GM21423 (cell line): ENCODE results near the gene USF3.
"Not testable (repeated sequence)": the region's sequence is repeated elsewhere in the genome, so short reads cannot be mapped to it uniquely, and the experiment has no call there.

ENCODE experiments used
- ATAC-seq: cut with Tn5 transposase; IDR thresholded peaks from one replicate; pipeline ENCODE4 v1.9.1; 2021; ENCODE audit warnings: mild to moderate bottlenecking, moderate library complexity; ENCODE audit not compliant: unreplicated experiment

The USF3 gene

DNA sequence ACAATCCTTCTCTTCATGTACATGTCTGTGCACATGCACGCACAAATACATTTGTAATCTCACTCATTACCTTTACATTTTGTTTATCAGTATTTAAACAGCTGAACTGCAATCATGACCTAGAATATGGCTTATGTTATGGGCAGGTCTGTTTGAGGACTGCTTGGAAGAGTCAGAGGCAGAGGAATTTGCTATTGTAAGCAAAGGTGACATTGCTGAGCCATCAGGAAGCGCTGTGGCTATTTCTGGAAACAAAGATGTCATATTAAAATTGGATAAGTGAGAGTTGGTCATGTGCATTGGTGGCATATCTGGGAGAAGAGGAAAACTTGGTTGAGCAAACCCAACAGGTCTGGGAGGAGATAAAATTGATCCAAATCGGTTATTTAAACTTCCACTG, 41.6 kb downstream of the USF3 start:
- ATAC-seq, result no peak

DNA sequence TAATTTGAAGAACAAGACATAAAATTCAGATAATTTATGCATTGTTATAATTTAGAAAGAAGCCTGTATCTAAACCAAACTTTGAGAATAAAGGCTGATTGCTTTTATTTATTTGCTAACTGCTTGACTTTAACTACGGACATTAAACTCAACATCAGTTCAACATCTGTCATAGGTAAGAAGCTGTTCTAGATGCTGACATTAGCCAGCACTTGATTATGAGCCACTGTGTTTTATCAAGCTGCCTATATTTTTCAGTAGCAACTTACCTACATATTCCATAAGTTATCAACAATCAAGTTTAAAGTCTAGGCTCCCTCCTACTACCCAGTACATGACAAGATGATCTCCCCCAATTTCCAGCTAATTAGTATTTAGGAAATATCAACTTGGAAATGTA, 42.1 kb downstream of the USF3 start:
- ATAC-seq, result no peak

DNA sequence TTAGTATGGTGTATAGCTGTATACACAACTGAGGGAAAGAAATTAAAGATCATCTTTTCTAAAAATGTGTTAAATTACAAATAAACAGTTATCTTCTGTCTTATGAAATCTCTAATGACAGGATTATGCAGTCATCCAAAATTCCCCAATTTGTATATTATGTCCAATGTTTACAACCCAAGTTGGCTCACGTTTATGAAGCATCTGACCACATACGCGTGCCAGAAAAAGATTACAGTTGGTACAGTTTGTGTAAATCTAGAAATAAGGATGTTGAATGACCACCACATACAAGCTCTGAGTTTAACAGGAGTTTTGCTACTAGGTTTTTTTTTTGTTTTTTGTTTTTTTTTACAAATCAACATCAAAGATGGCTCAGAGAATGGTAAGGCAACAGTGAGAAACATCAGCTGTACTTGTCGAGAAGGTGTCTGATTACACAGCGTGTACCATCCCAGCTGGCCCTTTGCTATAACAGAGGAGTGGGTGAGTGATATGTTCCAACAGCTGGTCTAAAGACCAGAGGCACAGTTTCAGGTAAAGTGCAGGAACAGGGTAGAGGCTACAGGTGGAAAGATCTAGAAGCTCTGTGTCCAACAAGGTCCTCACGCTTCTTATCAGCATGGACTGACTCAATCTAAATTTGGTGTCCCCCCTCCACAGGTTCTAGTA, 47.1 kb downstream of the USF3 start:
- no peak for ATAC-seq

DNA sequence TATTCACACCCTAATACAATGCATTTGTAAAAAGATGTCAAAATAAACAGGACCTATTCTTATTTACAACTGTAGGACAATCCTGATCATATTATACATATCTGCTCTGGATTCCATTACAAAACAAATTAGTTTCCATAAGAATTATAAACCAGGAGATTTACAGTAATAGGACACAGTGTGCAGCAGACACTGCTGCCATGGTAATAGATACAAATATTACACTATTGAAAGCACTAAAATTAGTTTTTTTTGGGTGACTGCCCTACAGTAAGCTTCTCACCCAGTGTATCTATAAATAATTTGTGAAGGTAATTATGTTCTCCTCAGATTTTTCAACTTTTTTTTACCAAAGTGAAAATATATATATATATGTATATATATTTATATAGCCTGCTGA, 47.9 kb downstream of the USF3 start:
- ATAC-seq, result no peak

GRCh38 chr3:113643583-113643982, 52.9 kb downstream of the USF3 start:
- no peak for ATAC-seq

DNA sequence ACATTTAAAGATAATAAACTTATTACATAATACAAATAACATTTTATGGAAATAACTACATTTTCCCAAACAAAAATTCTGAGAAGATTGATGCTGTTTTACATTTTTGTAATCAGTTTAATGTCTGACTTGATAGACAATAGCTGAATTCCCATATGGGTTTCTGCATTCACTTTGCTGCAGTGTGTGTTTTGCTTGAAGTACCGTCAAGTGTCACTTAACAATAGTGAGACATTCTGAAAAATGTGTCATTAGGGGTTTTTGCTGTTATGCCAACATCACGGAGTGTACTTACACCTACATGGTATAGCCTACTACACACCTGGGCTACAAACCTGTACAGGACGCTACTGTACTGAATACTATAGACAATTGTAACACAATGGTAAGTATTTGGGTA, 57.5 kb downstream of the USF3 start:
- no peak for ATAC-seq

GRCh38 chr3:113637756-113638155, 58.7 kb downstream of the USF3 start:
- ATAC-seq, result no peak

DNA sequence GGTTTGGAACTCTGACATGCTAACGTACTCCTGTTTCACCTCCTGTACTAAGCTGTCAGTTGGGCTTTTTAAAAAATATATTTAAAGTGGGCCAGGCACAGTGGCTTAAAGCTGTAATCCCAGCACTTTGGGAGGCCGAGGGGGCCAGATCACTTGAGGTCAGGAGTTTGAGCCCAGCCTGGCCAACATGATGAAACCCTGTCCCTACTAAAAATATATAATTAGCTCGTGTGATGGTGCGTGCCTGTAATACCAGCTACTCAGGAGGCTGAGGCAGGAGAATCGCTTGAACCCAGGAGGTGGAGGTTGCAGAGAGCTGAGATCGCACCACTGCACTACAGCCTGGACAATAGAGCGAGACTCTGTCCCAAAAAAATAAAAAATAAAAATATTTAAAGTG, 60.4 kb downstream of the USF3 start:
- ATAC-seq, result not testable (repeated sequence)

GRCh38 chr3:113634782-113635474, 61.5 kb downstream of the USF3 start:
- no peak for ATAC-seq

DNA sequence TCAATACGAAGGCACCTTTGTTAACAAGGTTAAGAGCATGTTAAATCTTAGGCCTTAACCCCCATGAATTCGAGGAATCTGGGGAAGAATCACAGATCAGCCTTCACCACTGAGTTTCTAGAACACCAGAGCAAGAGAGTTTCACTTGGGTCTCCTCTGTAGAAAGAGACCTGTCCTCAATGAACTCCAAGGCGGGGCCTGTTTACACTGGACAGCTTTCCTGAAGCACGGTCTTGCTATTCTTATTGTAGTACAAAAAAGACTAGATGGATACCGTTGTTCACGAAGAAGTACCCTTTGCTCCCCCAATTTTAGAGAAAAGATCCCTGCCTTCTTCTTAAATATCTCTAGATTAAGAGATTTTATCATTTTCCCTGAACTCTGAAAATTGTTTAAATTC, 64.9 kb downstream of the USF3 start:
- no peak for ATAC-seq

- ATAC-seq, result no peak
Measured at GRCh38 chr3:113630956-113631542, 65.4 kb downstream of the USF3 start.

GRCh38 chr3:113629584-113630421, 66.6 kb downstream of the USF3 start:
- no peak for ATAC-seq

GRCh38 chr3:113628788-113629187, 67.7 kb downstream of the USF3 start:
- ATAC-seq, result no peak

DNA sequence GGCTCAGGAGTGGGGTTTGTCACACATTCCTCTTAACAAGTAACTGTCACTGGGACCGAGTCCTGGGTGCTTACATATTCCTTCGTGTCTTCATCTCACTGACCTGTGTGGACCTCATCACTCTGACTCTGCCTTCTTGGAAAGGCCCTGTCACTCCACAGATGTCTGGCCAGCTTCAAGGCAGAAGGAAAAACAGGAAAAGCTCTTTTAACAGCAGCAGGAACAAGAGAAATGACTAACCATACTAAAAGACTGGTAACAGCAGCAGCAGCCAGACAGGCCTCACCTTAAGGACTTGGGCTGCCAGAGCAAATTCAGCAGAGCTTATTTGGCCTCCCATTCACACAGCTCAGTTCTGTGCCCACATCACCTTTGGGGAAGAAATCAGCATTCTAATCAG, 68.1 kb downstream of the USF3 start:
- no peak for ATAC-seq

DNA sequence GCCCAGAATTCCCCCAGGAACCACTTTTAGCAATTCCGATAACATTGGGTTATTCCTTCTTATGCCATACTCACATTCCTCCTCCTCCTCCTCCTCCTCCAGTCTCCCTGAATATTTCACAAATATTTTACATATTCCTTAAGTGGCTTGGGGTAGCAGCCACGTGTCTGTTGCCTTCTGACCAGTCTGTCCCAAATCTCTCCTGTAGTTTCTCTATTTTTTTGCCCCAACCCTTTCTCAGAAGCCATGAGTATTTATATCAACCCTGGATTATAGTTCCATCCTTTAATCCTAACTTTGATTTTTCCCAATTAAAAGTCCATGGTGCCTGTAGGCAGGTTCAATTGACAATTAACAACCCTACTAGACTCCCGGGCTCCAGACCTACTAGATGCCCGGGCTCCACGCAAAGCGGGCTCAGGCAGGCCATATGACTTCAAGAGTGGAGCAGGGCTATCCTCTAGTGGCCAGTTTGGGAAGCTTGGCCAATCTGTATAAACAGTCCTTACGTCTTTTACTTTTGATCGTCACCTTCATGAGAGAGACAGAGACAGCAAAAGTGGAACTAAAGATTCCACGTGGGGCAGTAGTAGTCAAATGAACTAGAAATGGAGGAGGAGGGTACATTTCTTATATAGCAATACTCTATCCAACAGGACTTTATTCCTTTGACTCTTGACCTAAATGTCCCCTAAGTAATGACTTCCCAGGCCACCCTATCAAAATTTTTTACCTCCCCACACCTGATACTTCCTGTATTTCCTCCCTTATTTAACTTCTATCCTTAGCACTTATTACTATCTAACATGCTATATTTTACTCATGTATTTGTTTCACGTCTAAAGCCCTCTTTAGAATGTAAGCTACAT, 69.7 kb downstream of the USF3 start:
- peak; percentile 59 for ATAC-seq

GRCh38 chr3:113625834-113626233, 70.6 kb downstream of the USF3 start:
- ATAC-seq, result no peak

DNA sequence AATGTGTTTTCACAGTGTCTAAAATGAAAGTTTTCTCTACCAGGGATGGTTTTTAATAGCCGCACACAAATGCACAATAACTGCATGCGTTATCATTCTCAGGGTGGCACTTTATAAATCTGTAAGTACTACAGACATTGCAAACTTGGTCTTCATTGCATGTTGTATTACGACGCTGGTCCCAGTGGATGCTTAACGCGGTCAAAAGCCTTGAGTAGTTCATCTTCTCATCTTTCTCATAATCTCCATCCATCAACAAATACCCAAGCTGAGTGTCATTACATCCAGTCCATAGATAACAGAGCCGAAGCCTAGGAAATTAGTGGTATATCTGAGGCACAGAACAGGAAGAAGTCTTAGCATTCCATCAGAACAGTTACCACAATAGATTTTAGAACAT, 72.6 kb downstream of the USF3 start:
- ATAC-seq, result no peak

DNA sequence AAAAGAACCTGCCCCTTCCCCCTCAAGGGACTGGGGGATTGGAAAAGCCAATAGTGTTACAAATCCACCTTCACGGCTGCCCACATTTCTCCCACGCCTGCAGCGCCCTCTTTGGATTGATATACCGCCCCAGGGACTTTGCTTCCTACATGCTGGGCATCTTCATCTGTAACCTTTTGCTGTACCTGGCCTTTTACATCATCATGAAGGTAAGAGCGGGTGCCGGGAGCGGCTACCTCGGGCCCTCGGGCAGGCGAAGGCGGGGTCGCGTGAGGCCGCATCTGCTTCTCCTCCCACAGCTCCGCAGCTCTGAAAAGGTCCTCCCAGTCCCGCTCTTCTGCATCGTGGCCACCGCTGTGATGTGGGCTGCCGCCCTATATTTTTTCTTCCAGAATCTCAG, 73.1 kb downstream of the USF3 start:
- no peak for ATAC-seq

DNA sequence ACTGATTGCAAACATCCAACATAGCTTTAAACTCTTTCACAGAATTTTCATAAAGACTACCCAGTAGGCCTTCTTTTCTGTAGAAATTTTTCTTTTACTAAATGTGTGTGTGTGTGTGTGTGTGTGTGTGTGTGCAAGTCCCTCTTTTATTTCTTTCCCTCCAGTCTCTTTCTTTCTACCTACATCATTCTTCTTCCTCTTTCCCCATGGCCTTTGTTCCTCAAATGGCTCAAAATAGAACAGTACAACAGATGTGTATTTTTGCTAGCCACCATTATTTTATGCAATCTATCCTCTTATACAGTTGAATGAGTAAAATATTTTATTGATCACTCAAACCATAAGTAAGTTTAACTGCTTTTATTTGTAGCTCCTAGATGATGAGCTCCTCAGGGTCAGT, 76.4 kb downstream of the USF3 start:
- no peak for ATAC-seq

- ATAC-seq, result no peak
Measured at GRCh38 chr3:113617726-113618125, 78.7 kb downstream of the USF3 start.

DNA sequence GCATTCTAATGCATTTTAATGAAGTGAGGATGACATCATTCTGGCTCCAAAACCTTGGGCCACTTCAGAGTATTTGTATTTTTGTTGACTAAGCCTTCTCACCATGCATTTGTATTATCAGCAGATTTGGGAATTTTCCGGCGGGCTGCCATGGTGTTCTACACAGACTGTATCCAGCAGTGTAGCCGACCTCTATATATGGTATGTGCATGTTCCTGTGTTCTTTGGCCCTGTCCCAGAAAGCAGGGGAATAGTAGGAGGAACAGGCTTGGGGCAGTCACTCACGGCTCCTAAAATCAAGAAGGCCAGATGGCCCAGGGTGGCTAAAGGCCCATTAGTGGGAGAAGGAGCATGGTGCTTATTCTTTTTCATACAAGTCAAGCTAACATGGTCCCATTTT, 80.5 kb downstream of the USF3 start:
- ATAC-seq, result no peak
